Activated effector memory CD4-positive, alpha-beta T cell treated with anti-CD3 and anti-CD28 coated beads, Interleukin-2, amount 50 U/mL, for 16 hours (primary cell): ENCODE measurements around the gene PLEKHJ1.
"Not testable (repeated sequence)": the region's sequence is repeated elsewhere in the genome, so short reads cannot be mapped to it uniquely, and the experiment has no call there.

Experiments
- DNase-seq: peaks from one replicate; pipeline ENCODE4 v3.0.0-alpha.2; 2020

Gene PLEKHJ1, protein sequence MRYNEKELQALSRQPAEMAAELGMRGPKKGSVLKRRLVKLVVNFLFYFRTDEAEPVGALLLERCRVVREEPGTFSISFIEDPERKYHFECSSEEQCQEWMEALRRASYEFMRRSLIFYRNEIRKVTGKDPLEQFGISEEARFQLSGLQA

DNA sequence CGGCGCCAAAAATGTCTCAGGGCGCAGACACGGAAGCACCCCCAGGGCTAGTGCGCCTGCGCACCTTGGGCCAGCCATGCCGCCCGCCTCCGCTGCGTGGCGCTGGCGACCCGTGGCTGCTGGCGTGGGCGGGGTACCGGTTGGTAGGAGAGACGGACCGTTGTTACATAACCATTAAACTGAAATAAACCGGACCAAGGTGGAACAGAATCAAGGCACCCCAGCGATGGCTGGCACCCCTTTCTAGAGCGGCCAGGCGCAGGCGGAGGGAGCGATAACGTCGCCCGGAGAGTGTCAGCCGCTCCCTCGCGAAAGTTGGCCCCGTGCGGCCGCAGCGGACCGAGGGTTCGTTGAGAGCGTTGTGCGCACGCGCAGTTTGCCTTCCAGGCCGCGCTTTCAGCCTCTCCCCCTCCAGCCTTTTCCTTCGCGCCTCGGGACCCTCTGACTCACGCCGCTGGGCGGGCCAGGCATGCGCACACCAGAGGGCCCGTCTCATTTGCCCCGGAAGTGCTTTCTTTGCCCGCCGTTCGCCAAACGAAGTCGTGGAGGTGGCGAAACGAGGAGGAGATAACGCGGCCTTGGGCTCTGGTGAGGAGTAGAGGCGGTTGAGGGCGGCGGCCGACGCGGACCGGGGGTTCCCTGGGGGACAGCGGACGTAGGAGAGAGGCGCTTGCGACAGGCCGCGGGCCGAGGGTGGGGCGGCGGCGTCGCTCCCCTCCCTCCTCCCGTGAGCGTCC, at the start of gene PLEKHJ1, which contains the start of gene SF3A2:
Gene PLEKHJ1 (minus strand): TSS at position 16 of the 737 bp plus-strand sequence. CDS start 81 bp downstream, outside the sequence.
Gene SF3A2 (plus strand): TSS at position 511 of the 737 bp plus-strand sequence. CDS start 6,595 bp downstream, outside the sequence.
- peak; percentile 99 for DNase-seq

GRCh38 chr19:2283835-2284507, 47.8 kb upstream of the PLEKHJ1 start:
- DNase-seq, result no peak

GRCh38 chr19:2282862-2283237, 46.7 kb upstream of the PLEKHJ1 start:
- no peak for DNase-seq

GRCh38 chr19:2282062-2282861, 46.1 kb upstream of the PLEKHJ1 start, which contains the start of gene PEAK3:
Gene PEAK3, minus strand, starts transcription at chr19:2282175. Its CDS starts 1,244 bp downstream, at chr19:2280931.
- DNase-seq, result peak; percentile 73

GRCh38 chr19:2281265-2282061, 45.3 kb upstream of the PLEKHJ1 start:
- not testable (repeated sequence) for DNase-seq

GRCh38 chr19:2280633-2281264, 44.6 kb upstream of the PLEKHJ1 start:
- DNase-seq, result no peak

GRCh38 chr19:2278459-2279158, 42.5 kb upstream of the PLEKHJ1 start:
- no peak for DNase-seq

GRCh38 chr19:2277138-2277537, 41.0 kb upstream of the PLEKHJ1 start:
- no peak for DNase-seq

DNA sequence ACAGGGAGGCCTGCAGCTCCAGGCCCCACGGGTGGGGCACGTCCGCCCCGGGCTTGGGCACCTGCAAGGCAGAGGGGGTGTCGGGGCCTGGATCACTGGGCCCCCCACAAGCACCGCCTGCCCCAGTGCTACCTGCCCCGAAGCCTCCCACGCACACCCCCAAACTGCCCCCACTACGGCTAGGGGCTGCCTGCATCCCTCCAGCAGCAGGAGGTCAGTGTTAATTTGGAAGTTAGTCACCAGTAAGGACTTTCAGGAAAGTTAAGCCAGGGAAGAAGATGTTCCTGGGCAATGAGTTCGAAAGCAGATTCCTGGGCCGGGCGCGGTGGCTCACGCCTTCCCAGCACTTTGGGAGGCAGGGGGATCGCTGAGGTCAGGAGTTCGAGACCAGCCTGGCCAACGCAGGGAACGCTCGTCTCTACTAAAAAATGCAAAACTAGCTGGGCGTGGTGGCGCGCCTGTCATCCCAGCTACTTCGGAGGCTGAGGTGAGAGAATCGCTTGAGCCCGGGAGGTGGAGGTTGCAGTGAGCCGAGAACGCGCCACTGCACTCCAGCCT, 40.4 kb upstream of the PLEKHJ1 start:
- no peak for DNase-seq

DNA sequence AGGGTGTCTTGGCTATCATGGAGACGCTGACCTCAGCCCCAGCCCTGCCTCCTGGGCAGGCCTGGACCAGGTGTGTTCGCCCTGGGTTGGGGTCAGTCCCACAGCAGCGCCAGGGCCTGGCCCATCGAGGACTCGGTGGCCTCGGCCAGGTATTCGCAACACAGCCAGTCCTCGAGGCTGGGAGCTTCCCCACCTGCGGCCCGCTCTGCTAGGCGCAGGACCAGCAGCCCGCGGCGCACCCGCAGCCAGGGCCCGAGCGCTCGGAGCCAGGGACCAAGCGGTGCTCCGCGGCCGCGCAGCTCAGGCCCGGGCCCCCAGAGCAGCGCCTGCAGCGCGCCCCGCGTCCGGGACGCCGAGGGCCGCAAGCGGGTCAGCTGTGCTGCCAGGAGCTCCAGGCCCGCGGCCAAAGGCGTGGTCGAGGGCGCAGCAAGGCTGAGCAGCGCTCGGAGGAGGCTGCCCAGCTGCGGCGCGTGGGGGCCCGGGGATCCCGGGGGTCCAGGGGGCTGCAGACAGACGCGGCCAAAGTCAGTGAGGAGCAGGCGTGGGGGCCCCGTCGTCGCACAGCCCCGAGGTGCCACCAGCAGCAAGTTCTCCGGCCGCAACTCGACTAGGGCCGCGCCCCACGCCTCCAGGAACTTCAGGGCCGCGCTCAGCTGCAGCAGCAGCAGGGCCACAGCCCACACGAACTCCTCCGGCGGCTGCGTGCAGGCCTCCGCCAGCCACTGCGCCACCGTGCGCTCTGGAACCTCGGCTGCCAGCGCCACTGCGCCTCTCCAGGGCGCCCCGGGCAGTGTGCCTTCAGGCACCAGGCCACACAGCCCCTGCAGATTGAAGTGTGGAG, 39.7 kb upstream of the PLEKHJ1 start:
- no peak for DNase-seq

DNA sequence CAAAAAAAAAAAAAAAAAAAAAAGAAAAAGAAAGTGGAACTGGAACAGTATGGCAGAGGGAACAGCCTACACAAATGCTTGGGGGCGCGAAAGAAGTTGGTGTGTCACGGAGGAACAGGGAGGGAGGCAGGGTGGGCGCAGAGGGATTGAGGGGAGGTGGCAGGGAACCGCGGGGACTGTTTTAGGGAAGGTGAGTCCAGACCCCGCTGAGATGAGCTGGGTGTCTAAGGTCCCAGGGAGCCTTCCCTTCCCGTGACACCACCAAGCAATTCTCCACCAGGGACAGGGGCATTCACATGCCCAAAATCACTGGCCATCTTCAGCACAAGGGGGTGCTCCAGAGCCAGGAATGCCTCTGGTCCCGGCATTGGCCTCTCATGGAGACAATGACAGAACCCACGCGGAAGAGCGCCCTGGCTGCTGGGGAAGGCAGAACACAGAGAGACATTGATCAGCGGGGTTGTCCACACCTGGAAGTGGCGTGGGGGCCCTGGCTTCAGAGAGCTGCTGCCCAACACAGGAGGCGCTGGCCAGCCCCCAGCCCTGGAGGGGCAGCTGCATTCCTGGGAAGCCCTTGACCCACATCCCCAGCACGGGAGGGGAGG, 38.9 kb upstream of the PLEKHJ1 start:
- no peak for DNase-seq

GRCh38 chr19:2274185-2274711, 38.1 kb upstream of the PLEKHJ1 start:
- no peak for DNase-seq

DNA sequence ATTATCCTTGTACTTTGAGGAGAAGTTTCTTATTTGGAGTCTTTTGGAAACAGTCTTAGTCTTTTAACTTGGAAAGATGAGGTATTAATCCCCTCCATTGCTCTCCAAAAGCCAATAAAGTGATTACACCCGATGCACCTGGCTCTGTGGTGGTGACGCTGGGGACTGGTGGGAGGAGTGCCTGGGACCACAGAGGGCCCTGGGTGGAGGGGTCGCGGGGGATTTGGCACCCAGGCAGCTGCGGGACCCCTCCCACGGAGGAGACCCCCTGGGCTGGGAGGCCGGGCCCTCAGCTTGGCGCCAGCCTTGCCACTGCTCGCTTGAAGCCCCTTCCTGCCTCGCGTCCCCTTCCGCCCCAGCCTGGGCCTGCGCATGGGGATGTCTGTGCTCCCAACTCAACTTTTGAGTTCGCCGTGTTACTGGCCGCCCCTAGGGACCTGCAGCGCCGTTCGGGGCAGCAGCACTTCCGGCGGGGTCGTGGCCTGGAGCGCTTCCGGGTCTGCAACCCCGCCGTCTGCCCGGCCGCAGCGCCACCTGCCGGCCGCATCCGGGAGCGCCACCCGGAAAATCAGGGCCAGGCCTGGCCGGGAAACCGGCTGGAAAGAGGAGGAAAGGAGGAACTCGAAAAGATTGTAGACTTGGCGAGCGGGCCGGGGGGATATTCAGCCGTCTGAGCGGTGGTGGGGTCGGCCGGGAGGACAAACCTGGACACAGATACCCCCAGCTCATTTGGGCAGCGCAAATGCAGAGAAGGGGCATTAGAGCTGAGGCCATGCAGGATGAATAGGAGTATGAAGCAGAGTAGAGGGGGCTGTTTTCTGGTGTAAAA, 37.4 kb upstream of the PLEKHJ1 start:
- peak; percentile 91 for DNase-seq

DNA sequence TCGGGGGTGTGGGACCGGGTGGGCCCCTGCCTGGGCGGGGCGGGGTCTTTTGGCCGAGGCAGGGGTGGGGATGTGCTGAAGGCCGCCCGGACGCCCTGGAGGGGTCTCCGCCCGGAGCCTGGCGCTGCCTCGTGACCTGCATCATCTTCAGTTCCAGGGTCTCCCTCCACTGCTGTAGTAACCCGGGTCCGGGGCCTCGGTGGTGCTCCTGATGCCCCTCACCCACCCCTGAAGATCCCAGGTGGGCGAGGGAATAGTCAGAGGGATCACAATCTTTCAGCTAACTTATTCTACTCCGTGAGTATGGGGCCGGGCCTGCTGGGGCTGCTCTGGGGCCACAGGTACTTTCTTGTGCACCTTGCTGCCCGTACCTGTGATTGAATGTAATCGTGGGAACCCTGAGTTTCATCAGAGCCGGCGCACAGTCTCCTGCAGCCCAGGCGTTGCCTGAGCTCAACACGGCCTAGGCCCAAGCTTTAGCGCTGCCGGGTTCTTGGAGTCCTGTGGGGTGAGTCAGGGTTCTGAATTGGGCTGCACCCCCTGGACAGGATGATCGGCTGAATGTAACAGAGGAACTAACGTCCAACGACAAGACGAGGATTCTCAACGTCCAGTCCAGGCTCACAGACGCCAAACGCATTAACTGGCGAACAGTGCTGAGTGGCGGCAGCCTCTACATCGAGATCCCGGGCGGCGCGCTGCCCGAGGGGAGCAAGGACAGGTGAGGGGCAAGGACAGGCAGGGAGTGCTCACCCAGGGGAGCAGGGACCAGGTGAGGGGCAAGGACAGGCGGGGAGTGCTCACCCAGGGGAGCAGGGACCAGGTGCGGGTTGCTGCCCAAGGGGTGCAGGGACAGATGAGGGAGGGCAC, 35.3 kb upstream of the PLEKHJ1 start:
- peak; percentile 74 for DNase-seq

DNA sequence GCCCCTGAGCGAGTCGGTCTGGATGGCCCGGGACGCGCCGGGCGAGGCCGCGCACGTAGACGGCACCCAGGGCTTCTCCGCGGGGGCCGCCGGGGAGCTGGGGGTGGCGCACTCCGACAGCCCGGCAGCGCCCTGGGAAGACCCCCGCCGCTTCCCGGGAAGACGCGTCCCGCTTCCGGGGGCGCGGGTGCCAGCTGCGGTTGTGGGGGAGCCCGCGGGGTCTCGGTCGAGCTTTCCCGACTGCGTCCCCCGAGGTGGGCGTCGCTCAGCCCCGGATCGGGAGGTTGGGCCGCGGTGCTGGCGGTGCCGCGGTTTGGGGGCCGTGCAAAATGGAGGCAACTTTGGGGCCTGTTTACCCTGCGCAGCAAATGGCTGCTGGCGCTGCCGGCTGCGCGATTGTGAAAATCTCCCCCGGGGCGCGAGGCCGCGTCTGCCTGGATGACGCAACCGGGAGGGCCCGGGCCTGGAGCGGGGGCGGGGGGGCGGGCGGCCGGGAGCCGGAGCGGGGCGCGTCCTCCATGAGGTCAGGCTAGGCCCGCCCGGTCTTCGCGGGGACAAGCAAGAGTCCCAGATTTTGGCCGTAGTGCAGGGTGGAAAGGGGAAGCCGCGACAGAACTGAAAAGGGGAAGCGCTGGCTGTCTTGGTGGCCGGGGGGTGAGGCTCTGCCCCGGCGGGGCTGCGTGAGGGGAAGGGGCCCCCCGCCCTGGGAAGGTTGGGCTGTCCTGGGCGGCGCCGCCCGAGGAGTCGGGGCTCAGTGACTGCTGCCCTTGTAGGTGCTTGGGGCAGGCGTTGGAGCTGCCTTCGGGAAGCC, 34.5 kb upstream of the PLEKHJ1 start:
- peak; percentile 91 for DNase-seq

DNA sequence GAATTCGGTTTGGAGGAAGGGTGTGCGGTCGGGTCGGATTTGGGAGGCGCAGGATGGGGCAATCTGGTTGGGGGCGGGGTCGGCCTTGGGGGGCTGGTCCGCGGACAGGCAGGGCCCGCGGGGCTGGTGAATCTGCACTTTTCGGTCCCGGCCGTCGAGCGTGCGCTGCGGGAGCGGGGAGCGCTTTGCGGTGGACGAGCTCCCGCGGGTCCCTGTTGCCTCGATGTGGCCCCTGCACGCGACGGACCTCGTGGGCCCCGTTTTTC, 34.0 kb upstream of the PLEKHJ1 start:
- peak; percentile 81 for DNase-seq
